ENCODE measurements around the gene DLGAP1.

Gene DLGAP1

GRCh38 chr18:3492721-3493120 is 962.4 kb downstream of the DLGAP1 start:
- no peak for TF ChIP-seq CTCF (IDR thresholded peaks at IDR 0.05; ENCODE audit: borderline replicate concordance, control extremely low read depth, extremely low read depth, insufficient read depth, missing control alignments)
- in situ Hi-C loops (cut with MboI; ENCODE audit: low sequenced_read_pairs, unreplicated experiment): no loop called here
- DNase-seq (ENCODE audit: low spot score): no peak

GRCh38 chr18:3491981-3492555 is 963.0 kb downstream of the DLGAP1 start:
- in situ Hi-C loops (cut with MboI; ENCODE audit: low sequenced_read_pairs, unreplicated experiment): no loop called here
- DNase-seq (ENCODE audit: low spot score): no peak
- no peak for TF ChIP-seq CTCF (IDR thresholded peaks at IDR 0.05; ENCODE audit: borderline replicate concordance, control extremely low read depth, extremely low read depth, insufficient read depth, missing control alignments)

- TF ChIP-seq CTCF (IDR thresholded peaks at IDR 0.05; ENCODE audit: borderline replicate concordance, control extremely low read depth, extremely low read depth, insufficient read depth, missing control alignments): no peak
- in situ Hi-C loops (cut with MboI; ENCODE audit: low sequenced_read_pairs, unreplicated experiment): no loop called here
- no peak for DNase-seq (ENCODE audit: low spot score)
Observed at GRCh38 chr18:3489462-3489861, 965.6 kb downstream of the DLGAP1 start.

GRCh38 chr18:3486512-3486911 is 968.6 kb downstream of the DLGAP1 start:
- in situ Hi-C loops (cut with MboI; ENCODE audit: low sequenced_read_pairs, unreplicated experiment): no loop called here
- TF ChIP-seq CTCF (IDR thresholded peaks at IDR 0.05; ENCODE audit: borderline replicate concordance, control extremely low read depth, extremely low read depth, insufficient read depth, missing control alignments): no peak
- DNase-seq (ENCODE audit: low spot score): no peak

- no peak for TF ChIP-seq CTCF (IDR thresholded peaks at IDR 0.05; ENCODE audit: borderline replicate concordance, control extremely low read depth, extremely low read depth, insufficient read depth, missing control alignments)
- in situ Hi-C loops (cut with MboI; ENCODE audit: low sequenced_read_pairs, unreplicated experiment): no loop called here
- no peak for DNase-seq (ENCODE audit: low spot score)
Observed at GRCh38 chr18:3485153-3486149, 969.7 kb downstream of the DLGAP1 start.

GRCh38 chr18:3482258-3482657 is 972.8 kb downstream of the DLGAP1 start:
- in situ Hi-C loops (cut with MboI; ENCODE audit: low sequenced_read_pairs, unreplicated experiment): no loop called here
- TF ChIP-seq CTCF (IDR thresholded peaks at IDR 0.05; ENCODE audit: borderline replicate concordance, control extremely low read depth, extremely low read depth, insufficient read depth, missing control alignments): no peak
- DNase-seq (ENCODE audit: low spot score): no peak
